GM10847 (cell line): ENCODE measurements around the gene BCR.

Experiments used
- POLR2A ChIP-seq: IDR thresholded peaks from 2 replicates; pipeline ENCODE4 v1.6.1; 2011; ENCODE audit not compliant: insufficient read length; ENCODE audit errors: extremely low read depth

BCR gene

GRCh38 chr22:23289851-23290724 is 109.8 kb downstream of the BCR start:
- TF ChIP-seq POLR2A = no peak

GRCh38 chr22:23291806-23292452 is 111.6 kb downstream of the BCR start:
- TF ChIP-seq POLR2A = no peak

GRCh38 chr22:23292453-23293350 is 112.4 kb downstream of the BCR start:
- no peak for TF ChIP-seq POLR2A

- TF ChIP-seq POLR2A = no peak
These were observed 113.4 kb downstream of the BCR start for GRCh38 chr22:23293720-23294119.

DNA sequence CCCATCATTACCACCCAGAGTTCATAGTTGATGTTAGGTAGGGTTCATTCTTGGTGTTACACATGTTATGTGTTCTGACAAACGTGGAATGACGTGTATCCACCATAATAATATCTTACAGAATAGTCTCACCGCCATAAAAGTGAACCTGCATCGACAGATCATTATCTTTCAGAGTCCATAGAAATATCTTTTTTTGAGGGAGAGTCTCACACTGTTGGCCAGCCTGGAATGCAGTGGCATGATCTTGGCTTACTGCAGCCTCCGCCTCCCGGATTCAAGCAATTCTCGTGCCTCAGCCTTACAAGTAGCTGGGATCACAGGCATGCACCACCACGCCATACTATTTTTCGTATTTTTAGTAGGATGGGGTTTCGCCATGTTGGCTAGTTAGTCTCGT is 113.9 kb downstream of the BCR start:
- TF ChIP-seq POLR2A = no peak

GRCh38 chr22:23300476-23300875 is 120.2 kb downstream of the BCR start:
- TF ChIP-seq POLR2A = no peak

DNA sequence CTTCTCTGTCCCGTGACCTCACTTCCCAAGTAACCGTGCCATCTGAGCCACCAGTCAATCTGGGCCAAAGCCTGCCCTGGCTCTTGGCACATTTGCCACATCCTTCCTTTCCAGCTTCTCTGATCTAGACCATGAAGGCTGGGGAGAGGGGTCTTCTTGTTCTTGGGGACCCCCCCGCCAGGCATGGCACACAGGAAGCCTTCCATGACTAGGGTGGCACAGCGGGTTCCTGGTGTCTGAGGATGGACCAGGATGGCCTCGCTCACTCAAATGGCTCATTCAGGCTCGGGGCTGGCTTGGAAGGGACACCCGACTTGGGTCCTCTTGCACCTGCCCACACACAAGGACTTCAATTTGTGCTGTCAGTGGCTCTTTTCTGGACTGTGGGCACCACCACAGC is 121.3 kb downstream of the BCR start:
- TF ChIP-seq POLR2A = no peak

- no peak for TF ChIP-seq POLR2A
These were observed 122.1 kb downstream of the BCR start for GRCh38 chr22:23302171-23303002.

GRCh38 chr22:23305321-23305910 is 125.1 kb downstream of the BCR start:
- no peak for TF ChIP-seq POLR2A

- no peak for TF ChIP-seq POLR2A
These were observed 125.6 kb downstream of the BCR start for GRCh38 chr22:23305922-23306374.

GRCh38 chr22:23306438-23306921 is 126.2 kb downstream of the BCR start:
- no peak for TF ChIP-seq POLR2A

- TF ChIP-seq POLR2A = no peak
These were observed 126.6 kb downstream of the BCR start for GRCh38 chr22:23306926-23307325.

DNA sequence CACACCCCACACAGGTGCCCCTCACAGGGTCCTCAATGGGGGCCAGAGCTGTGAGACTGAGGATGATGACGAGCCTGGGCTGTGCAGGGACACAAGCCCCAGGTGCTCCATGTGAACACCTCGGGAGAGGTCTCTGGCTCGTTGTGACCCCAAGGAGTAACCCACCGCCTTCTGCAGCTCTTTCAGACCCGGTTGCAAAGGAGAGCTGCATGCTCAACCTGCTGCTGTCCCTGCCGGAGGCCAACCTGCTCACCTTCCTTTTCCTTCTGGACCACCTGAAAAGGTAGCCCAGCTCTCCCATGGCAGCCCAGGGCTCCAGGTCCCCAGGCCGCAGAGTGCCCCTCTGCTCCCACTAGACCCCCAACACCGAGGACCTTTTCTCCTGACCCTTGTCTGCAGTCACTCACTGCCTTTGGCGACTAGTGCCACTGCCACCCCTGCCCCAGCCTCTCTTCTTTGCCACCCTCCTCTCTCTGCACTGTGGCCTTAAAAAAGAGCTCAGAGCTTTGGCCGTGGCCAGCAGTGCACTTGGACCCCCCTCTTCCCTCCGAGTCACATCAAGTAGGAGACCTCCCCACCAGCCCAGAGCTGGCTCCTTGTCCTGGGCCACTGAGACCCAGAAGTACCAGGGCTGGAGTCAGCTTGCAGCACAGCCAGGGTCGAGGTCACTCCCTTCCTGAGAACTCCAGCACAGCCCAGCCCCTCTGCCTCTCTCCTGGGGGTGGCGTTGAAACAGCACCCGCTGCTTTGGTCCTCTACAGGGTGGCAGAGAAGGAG is 133.7 kb downstream of the BCR start:
- TF ChIP-seq POLR2A = no peak
